Measurements from ENCODE around the gene SLC1A2.

DNA sequence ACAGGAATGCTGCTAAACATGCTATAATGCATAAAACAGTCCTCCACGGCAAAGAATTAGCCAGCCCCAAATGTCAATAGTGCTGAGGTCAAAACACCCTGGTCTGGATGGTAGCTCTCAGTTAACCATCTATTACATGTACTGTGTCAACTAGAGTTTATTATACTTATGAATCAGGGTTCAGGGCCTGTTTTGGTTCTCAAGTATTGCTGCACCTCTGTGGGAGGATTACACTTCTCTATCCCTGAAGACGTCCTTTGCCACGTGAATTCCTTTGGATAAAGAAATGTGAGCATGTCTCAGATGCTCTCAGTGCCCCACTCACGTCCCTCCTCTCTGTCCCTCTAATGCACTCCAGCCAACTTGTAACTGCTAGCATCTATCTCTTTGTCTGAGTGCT is 53.4 kb downstream of the SLC1A2 start:
- TF ChIP-seq CTCF (IDR thresholded peaks at IDR 0.05; ENCODE audit: low read depth, low read length) (no peak), EZH2phosphoT487 (IDR thresholded peaks at IDR 0.05; ENCODE audit: low read depth) (no peak)
